PC-3 (cell line): Measurements from ENCODE around the gene SH3BP1.

Source experiments
- EZH2phosphoT487 ChIP-seq: fragments of 300-600 bp; sonication (generic); IDR thresholded peaks from 2 replicates; pipeline ENCODE4 v1.6.1; 2018; ENCODE audit warnings: mild to moderate bottlenecking, antibody characterized with exemption, low read length, borderline replicate concordance
- TF ChIP-seq, protein P1 (sequence below): fragments of 300-600 bp; sonication (generic); conservative IDR thresholded peaks from 2 replicates; pipeline ENCODE4 v1.5.1; 2017; ENCODE audit warnings: antibody characterized with exemption, low read depth, mild to moderate bottlenecking, low read length

DNA sequence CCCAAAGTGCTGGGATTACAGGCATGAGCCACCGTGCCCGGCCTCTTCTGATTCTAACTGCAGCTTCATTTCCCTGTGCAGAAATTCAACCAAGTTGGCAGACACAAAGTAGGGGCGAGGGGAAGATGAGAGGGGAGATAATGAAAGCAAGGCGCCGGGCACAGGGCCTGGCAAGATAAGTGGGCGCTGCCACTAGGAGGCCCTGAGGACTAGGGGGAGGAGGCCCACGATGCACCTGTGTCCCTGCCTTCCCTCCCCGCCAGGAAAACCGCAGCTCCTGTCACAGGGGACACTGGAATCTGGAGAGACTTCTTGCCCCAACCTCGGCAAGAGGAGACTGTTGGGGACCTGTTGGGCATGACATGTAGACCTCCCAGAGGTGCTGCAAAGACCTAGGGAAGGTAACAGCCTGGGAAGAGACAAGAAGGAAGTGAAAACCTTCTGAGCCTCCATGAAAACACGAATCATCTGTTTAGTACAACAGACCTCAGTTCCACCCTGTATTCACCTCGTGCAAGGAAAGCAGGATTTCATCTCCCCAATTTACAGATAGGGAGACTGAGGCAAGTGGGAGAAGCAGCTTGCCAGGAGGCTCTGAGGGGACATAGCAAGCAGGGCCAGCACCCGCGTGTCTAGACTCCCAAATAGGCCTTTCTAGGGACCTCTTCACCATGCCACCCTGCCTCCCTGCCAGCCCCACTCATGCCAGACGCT is 32.9 kb downstream of the SH3BP1 start:
- TF ChIP-seq, protein P1, sequence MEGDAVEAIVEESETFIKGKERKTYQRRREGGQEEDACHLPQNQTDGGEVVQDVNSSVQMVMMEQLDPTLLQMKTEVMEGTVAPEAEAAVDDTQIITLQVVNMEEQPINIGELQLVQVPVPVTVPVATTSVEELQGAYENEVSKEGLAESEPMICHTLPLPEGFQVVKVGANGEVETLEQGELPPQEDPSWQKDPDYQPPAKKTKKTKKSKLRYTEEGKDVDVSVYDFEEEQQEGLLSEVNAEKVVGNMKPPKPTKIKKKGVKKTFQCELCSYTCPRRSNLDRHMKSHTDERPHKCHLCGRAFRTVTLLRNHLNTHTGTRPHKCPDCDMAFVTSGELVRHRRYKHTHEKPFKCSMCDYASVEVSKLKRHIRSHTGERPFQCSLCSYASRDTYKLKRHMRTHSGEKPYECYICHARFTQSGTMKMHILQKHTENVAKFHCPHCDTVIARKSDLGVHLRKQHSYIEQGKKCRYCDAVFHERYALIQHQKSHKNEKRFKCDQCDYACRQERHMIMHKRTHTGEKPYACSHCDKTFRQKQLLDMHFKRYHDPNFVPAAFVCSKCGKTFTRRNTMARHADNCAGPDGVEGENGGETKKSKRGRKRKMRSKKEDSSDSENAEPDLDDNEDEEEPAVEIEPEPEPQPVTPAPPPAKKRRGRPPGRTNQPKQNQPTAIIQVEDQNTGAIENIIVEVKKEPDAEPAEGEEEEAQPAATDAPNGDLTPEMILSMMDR = no peak
- no peak for TF ChIP-seq EZH2phosphoT487
